ENCODE measurements around the gene CXXC5. TPM values are rescaled to one million over a fixed set of nuclear protein-coding genes. Genes with fewer than 3 reads are reported as not detected.

The CXXC5 gene
- polyA plus RNA-seq, 10 donors, result 64.9 to 86.7 (median 77.1) TPM

GRCh38 chr5:139677736-139678613 lies 29.8 kb downstream of the CXXC5 start:
- DNase-seq, result peak in 1 of 3 donors; percentile 86

- no peak for DNase-seq
These were observed 30.9 kb downstream of the CXXC5 start for GRCh38 chr5:139678751-139679750.

GRCh38 chr5:139680368-139681111 lies 32.4 kb downstream of the CXXC5 start:
- no peak for DNase-seq

- DNase-seq, result no peak
These were observed 32.9 kb downstream of the CXXC5 start for GRCh38 chr5:139681112-139681458.

GRCh38 chr5:139681466-139681865 lies 33.3 kb downstream of the CXXC5 start:
- no peak for DNase-seq

GRCh38 chr5:139682016-139682975 lies 34.1 kb downstream of the CXXC5 start:
- no peak for DNase-seq

GRCh38 chr5:139683295-139684271 lies 35.4 kb downstream of the CXXC5 start:
- DNase-seq, result no peak

GRCh38 chr5:139684350-139684880 lies 36.3 kb downstream of the CXXC5 start:
- DNase-seq, result no peak

GRCh38 chr5:139684881-139685749 lies 37.0 kb downstream of the CXXC5 start:
- no peak for DNase-seq

GRCh38 chr5:139685886-139686285 lies 37.7 kb downstream of the CXXC5 start:
- DNase-seq, result no peak

GRCh38 chr5:139686356-139686705 lies 38.2 kb downstream of the CXXC5 start:
- no peak for DNase-seq

- DNase-seq, result no peak
These were observed 38.7 kb downstream of the CXXC5 start for GRCh38 chr5:139686706-139687441.

- no peak for DNase-seq
These were observed 39.5 kb downstream of the CXXC5 start for GRCh38 chr5:139687656-139688055.

- no peak for DNase-seq
These were observed 40.0 kb downstream of the CXXC5 start for GRCh38 chr5:139688088-139688702.

- DNase-seq, result no peak
These were observed 40.7 kb downstream of the CXXC5 start for GRCh38 chr5:139688751-139689372.

- DNase-seq, result no peak
These were observed 41.5 kb downstream of the CXXC5 start for GRCh38 chr5:139689631-139690063.
